Ovary (tissue), 9 donors: ENCODE measurements around the gene TRIM10. TPM values are rescaled to one million over a fixed set of nuclear protein-coding genes. Genes with fewer than 3 reads are reported as not detected.

ENCODE experiments used
- DNase-seq, 5 donors: peaks; one replicate each; pipeline ENCODE4 v3.0.0-alpha.2; 2019 to 2020
- H3K27ac ChIP-seq, 2 donors: fragments of 200-600 bp; one replicate each; pipeline versions ENCODE4 v1.5.1 to v1.8.0; 2019 to 2022
- H3K27me3 ChIP-seq: fragments of 200-600 bp; one replicate; pipeline ENCODE4 v1.8.0; 2022
- H3K36me3 ChIP-seq: fragments of 200-600 bp; sonication (generic); one replicate; pipeline ENCODE4 v1.5.1; 2019
- H3K4me1 ChIP-seq: one replicate; pipeline ENCODE4 v1.8.1; 2013; ENCODE audit warnings: mild to moderate bottlenecking, moderate library complexity; ENCODE audit not compliant: insufficient read depth
- H3K4me3 ChIP-seq: fragments of 200-600 bp; sonication (generic); one replicate; pipeline ENCODE4 v1.5.1; 2017
- H3K9me3 ChIP-seq, 2 donors: fragments of 200-600 bp in 1 of 2; sonication (generic) in 1 of 2; one replicate each; pipeline versions ENCODE4 v1.5.1 to v1.8.1; 2013 to 2019; ENCODE audit warnings: mild to moderate bottlenecking in 1 of 2, moderate library complexity in 1 of 2
- EP300 ChIP-seq: sonication (generic); formaldehyde crosslinking; IDR thresholded peaks from one replicate; pipeline ENCODE4 v1.6.1; 2017; ENCODE audit warnings: antibody characterized with exemption
- POLR2A ChIP-seq: fragments of 450-650 bp; IDR thresholded peaks from one replicate; pipeline ENCODE4 v1.6.1; 2017; ENCODE audit warnings: antibody characterized with exemption, mild to moderate bottlenecking, moderate library complexity
- WGBS, 3 donors: extraction: QIAGEN DNeasy Blood & Tissue Kit in 1 of 3; methylation state at CpG; one replicate each; pipeline versions ENCODE4 v1.1.5 to v1.1.7; 2013 to 2017; 5-methylcytosine and 5-hydroxymethylcytosine counted together
- intact Hi-C, 4 donors: fragments of 100-400 bp; cut with DNase I; formaldehyde crosslinking; loops; one replicate each; pipeline versions ENCODE4 v1.11.0 to v1.15.1; 2022 to 2023
- polyA plus RNA-seq, 2 donors: library from polyadenylated mRNA; stranded (reverse); fragments of 200-250 nt in 1 of 2; fragments of 350-450 nt in 1 of 2; fragmentation: Illumina TruSeq in 1 of 2; extraction: RNeasy Lipid Tissue Mini Kit (QIAGEN cat#74804) in 1 of 2; gene quantifications; one replicate each; pipeline ENCODE4 v1.2.3, GENCODE V29; 2013 to 2014
- total RNA-seq, 7 donors: library from RNA; depleted of rRNA in 2 of 7; stranded (reverse); fragments of >200 nt in 2 of 7; fragmentation: NEBNext Ultra II Directional in 3 of 7; extraction: Animal tissue kit (Norgen Biotek cat#: 25700) in 3 of 7; gene quantifications; one replicate each; pipeline versions ENCODE4 v1.1.0 to v1.2.4, GENCODE V29; 2016 to 2023
- TF ChIP-seq, protein P1 (sequence below), 3 donors: fragments of 450-650 bp in 2 of 3; fragments of 200-600 bp in 1 of 3; IDR thresholded peaks; one replicate each; pipeline versions ENCODE4 v1.5.1 to v1.8.0; 2016 to 2022; ENCODE audit warnings: antibody characterized with exemption in 3 of 3, mild to moderate bottlenecking in 1 of 3
- donor health status: DM: no; HTN: no; CAD: no; lungs with moderate emphysema.
- donor health status: DM: no; HTN: no; CAD: no.
- donor health status: Bipolar disorder and iron deficiency.
- donor health status: DM: yes; HTN: yes; CAD: no.
- donor health status: DM: no; HTN: no; CAD: no.
- donor health status: DM: yes; HTN: yes; CAD: no.

TRIM10 gene
- total and polyA plus RNA-seq, 9 donors: 0.10 TPM; not detected in 8

DNA sequence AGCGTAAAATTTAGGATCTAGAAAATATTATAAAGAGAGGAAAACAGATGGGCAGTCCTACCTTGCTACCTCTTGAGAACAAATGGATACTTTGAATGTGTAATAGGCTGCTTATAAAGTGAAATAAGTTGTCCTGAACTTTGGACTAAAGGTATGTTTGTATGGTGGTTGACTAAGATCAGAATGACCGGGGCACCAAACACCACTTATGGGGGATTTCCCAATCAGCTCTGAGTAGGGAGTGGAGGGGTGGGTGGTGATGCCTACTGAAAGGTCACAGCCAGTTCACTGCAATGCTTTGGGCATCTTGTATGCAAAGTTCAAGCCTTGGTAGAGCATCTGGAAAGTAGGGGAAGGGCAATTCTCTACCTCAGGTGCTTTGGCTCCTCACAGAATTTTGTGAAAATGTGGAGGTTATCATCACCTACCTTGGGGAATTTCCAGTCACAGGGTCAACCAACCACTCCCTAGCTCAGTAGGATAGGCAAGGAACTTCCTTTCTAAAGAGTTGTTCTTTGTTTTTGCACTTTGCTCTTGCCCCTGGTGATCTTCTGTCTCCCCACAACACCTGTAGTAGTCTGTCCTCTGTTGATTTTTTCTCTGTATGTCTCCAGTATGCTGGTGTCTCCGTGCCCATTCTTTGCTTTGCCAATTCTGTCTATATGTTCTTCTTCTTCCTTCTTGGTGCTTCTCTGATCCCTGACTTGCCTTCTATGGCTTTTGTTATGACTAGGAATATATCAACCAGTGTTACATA is 47.8 kb downstream of the TRIM10 start, which contains the start of gene TRIM31:
TRIM31 (minus strand) TSS at position 88 of the 757 bp plus-strand sequence. CDS start 285 bp downstream, outside the sequence.
- Histone ChIP-seq H3K9me3 (no peaks in the 10 kb centered on the region), H3K4me1 (no peaks in the 10 kb centered on the region), H3K4me3 (no peak within 1 kb of the TSS), H3K27me3 (no peaks in the 10 kb centered on the region), H3K36me3 (no peaks in the 10 kb centered on the region), H3K27ac (no peak within 1 kb of the TSS)
- DNase-seq: no peak
- TF ChIP-seq EP300 (no peak), POLR2A (no peak)
- TF ChIP-seq, protein P1, sequence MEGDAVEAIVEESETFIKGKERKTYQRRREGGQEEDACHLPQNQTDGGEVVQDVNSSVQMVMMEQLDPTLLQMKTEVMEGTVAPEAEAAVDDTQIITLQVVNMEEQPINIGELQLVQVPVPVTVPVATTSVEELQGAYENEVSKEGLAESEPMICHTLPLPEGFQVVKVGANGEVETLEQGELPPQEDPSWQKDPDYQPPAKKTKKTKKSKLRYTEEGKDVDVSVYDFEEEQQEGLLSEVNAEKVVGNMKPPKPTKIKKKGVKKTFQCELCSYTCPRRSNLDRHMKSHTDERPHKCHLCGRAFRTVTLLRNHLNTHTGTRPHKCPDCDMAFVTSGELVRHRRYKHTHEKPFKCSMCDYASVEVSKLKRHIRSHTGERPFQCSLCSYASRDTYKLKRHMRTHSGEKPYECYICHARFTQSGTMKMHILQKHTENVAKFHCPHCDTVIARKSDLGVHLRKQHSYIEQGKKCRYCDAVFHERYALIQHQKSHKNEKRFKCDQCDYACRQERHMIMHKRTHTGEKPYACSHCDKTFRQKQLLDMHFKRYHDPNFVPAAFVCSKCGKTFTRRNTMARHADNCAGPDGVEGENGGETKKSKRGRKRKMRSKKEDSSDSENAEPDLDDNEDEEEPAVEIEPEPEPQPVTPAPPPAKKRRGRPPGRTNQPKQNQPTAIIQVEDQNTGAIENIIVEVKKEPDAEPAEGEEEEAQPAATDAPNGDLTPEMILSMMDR (IDR thresholded peaks at IDR 0.05): no peak
- intact Hi-C loops: no loop called here
- WGBS, 3 donors: 72 to 83% (median 72%) methylated on average over 3 of the region's 3 CpGs

DNA sequence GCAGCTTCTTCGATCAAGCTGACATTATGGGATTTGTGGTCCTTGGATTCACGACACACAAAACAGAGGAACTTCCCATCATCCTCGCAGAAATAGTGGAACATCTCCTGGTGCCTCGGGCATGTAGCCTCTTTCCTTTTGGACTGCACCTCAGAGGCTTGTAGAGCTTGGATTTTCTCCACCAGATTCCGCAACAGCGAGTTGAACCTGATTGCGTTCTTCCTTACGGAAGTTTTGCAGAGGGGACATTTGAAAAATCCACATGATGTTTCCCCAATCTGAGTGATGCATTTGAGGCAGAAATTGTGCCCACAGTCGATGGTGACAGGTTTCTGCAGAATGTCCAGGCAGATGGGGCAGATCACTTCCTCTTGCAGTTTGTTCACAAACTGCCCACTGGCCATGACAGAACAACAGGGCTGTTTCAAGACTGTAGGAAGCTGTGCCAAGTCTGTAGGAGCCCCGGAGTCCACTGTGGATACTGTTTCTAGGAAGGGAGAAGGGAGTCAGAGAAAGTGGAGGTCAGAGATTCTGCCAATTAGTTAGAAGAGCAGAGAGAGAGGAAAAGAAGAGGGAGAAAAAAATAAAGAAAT is 48.5 kb downstream of the TRIM10 start:
- H3K27ac ChIP-seq: no peak overlapping the region
- H3K9me3 ChIP-seq: no peaks in the 10 kb centered on the region
- H3K4me3 ChIP-seq: no peak overlapping the region
- 72 to 76% (median 75%) methylated on average over 10 of the region's 10 CpGs for WGBS, 3 donors
- TF ChIP-seq POLR2A: no peak
- TF ChIP-seq EP300: no peak
- TF ChIP-seq, protein P1 (IDR thresholded peaks at IDR 0.05): no peak
- intact Hi-C loops: no loop called here
- no peaks in the 10 kb centered on the region for H3K4me1 ChIP-seq
- DNase-seq: no peak
- H3K36me3 ChIP-seq: no peaks in the 10 kb centered on the region
- no peaks in the 10 kb centered on the region for H3K27me3 ChIP-seq

DNA sequence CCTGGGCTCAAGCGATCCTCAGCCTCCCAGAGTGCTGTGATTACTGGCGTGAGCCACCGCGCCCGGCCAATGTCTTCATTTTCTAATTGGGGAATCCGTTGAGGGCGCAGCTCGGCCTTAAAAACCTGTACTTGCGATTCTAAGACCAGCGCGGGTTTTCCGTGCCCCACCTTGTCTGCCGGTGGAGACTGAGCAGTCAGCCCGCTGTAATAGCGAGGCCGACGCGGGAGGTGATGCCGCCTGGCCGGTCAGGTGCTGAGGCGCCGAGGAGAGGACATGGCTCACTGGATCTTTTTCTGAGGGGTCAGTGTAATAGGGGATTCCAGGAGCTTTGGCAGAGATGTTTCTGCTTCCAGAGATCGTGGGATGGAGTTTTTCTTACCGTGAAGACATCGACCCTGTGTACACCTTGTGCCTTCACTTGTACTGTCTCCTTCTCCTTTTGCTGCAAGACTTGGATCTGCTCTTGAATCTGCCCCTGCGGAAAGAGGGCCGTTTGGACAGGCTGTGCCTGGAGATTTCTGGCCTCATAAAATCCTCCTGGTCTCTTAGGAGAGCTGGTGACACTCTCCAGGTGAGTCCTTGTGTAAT is 49.6 kb downstream of the TRIM10 start:
- H3K4me1 ChIP-seq: no peaks in the 10 kb centered on the region
- no peak overlapping the region for H3K27ac ChIP-seq
- no peak for DNase-seq
- H3K4me3 ChIP-seq: no peak overlapping the region
- intact Hi-C loops: no loop called here
- TF ChIP-seq POLR2A (no peak), EP300 (no peak)
- TF ChIP-seq, protein P1 (IDR thresholded peaks at IDR 0.05): no peak
- H3K9me3 ChIP-seq: no peaks in the 10 kb centered on the region
- H3K27me3 ChIP-seq: no peaks in the 10 kb centered on the region
- no peaks in the 10 kb centered on the region for H3K36me3 ChIP-seq
- WGBS, 3 donors: 36 to 58% (median 44%) methylated on average over 27 of the region's 27 CpGs

DNA sequence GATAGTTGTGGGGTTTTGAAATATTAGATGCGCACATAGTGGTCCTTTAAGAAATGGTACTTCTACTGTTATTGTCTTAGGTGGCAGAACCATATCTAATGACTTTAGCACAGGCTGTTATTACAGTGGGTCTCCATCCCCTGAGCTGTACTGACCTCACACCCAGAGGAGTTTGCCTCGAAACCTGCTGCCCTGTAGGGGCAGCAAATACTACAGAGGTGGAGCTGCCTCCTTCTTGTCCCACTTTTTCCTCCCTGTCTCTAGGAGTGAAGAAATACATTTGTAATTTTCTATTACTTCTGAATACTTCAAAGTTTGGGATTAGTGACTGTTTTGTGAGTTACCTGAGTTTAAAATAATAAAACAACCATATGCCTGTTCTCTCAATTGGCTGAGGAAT is 56.4 kb downstream of the TRIM10 start:
- no peak overlapping the region for H3K4me3 ChIP-seq
- peaks cover 14% of the 10 kb centered on the region for H3K4me1 ChIP-seq
- WGBS, 3 donors: 50 to 70% (median 59%) methylated on average over 2 of the region's 2 CpGs
- H3K27me3 ChIP-seq: no peaks in the 10 kb centered on the region
- no peaks in the 10 kb centered on the region for H3K9me3 ChIP-seq
- DNase-seq: no peak
- no peaks in the 10 kb centered on the region for H3K36me3 ChIP-seq
- intact Hi-C loops: no loop called here
- TF ChIP-seq, protein P1 (IDR thresholded peaks at IDR 0.05): no peak
- TF ChIP-seq POLR2A (no peak), EP300 (no peak)
- no peak overlapping the region for H3K27ac ChIP-seq
